GM20000 (cell line): ENCODE measurements around the gene QSER1.

Experiments used
- DNase-seq: peaks from one replicate; pipeline ENCODE4 v3.0.0; 2012; ENCODE audit warnings: low spot score
- CTCF ChIP-seq: IDR thresholded peaks from 2 replicates; pipeline ENCODE4 v1.5.1; 2012; ENCODE audit warnings: mild to moderate bottlenecking, control low read depth; ENCODE audit errors: extremely low read depth, missing control alignments

QSER1 gene

DNA sequence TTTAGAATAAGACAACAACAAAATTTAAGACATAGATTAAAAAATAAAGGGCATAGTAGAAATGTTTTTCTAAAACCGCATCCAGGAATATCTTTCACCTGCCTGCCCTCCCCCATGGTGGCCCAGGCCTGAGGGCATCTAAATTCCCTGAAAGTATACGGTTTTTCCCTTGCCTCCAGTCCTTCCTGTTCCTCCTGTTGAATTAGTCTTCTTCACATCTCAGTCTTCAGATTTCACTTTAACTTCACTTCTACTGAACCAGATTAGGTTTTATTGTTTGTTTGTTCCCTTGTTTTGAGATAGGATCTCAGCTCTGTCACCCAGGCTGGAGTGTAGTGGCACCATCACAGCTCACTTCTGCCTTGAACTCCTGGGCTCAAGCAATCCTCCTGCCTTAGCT lies 90.0 kb downstream of the QSER1 start:
- TF ChIP-seq CTCF, result no peak

GRCh38 chr11:32983506-32983905 lies 90.9 kb downstream of the QSER1 start:
- TF ChIP-seq CTCF, result no peak
- DNase-seq, result no peak

More for the DNA sequence above, 90.0 kb downstream of the QSER1 start:
- no peak for DNase-seq

DNA sequence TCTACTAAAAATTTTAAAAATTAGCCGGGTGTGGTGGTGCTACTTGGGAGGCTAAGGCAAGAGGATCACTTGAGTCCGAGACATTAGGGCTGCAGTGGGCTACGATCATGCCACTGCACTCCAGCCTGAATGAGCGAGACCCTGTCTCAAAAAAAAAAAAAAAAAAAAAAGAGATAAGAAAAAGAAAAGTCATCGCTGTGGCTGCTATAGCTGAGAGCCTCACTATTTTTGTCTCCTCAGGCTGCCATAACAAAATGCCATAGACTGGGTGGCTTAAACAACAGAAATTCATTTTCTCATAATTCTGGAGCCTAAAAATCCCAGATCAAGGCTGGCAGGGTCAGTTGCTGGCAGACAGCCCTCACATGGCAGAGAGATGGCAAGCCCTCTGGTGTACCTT lies 93.0 kb downstream of the QSER1 start:
- no peak for TF ChIP-seq CTCF
- DNase-seq, result no peak

DNA sequence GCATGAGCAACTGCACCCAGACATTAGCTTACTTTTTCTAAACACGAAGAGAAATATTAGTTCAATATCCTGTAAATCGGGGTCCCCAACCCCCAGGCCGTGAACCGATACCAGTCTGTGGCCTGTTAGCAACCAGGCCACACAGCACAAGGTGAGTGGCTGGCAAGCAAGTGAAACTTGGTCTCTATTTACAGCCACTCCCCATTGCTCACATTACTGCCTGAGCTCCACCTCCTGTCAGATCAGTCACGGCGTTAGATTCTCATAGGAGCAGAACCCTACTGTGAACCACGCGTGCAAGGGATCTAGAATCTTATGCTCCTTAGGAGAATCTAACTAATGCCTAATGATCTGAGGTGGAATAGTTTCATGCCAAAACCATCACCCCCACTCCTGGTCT lies 95.2 kb downstream of the QSER1 start:
- TF ChIP-seq CTCF, result no peak
- no peak for DNase-seq

DNA sequence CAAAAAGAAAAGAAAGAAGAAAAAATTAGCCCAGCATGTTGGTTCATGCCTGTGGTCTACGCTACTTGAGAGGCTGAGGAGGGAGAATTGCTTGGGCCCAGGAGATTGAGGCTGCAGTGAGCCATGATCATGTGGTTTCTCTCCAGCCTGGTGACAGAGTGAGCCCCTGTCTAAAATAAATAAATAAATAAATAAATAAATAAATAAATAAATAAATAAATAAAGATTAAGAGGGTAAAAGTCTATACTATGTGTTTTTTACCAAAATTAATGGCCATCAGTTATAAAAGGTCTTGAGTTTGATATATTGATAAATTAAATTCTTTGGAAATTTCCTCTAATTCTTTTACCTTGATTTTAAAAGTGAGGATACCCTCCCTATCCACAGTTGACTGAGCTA lies 97.9 kb downstream of the QSER1 start:
- no peak for TF ChIP-seq CTCF
- DNase-seq, result no peak

DNA sequence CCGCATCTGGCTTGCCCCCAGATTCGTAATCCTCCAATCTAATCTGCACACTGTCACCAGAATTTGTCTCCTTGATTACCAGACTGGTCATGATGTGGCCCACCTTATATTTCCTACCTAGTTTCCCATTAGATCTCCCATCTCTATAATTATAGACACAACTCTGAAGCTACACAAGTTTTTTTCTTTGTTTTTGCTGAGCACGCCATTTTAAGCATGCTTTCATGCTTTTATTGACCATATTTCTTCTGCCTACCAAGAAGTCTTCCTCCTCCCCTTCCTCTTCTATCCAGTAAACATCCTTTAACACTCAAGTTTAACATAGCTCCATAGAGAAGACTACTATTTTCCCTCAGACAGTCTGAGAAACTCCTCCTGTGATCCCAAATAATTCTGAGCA lies 98.8 kb downstream of the QSER1 start:
- no peak for TF ChIP-seq CTCF
- DNase-seq, result no peak

GRCh38 chr11:32991898-32992297 lies 99.3 kb downstream of the QSER1 start:
- DNase-seq, result no peak
- no peak for TF ChIP-seq CTCF
